Activated CD8-positive, alpha-beta memory T cell treated with anti-CD3 and anti-CD28 coated beads for 4 hours (primary cell): Measurements from ENCODE around the gene PLAC9.

Experiments used
- DNase-seq, 2 donors: peaks; one replicate each; pipeline ENCODE4 v3.0.0-alpha.2; 2020; ENCODE audit warnings: low read depth in 2 of 2

Gene PLAC9

GRCh38 chr10:80184291-80184690, 51.8 kb downstream of the PLAC9 start:
- DNase-seq: no peak

DNA sequence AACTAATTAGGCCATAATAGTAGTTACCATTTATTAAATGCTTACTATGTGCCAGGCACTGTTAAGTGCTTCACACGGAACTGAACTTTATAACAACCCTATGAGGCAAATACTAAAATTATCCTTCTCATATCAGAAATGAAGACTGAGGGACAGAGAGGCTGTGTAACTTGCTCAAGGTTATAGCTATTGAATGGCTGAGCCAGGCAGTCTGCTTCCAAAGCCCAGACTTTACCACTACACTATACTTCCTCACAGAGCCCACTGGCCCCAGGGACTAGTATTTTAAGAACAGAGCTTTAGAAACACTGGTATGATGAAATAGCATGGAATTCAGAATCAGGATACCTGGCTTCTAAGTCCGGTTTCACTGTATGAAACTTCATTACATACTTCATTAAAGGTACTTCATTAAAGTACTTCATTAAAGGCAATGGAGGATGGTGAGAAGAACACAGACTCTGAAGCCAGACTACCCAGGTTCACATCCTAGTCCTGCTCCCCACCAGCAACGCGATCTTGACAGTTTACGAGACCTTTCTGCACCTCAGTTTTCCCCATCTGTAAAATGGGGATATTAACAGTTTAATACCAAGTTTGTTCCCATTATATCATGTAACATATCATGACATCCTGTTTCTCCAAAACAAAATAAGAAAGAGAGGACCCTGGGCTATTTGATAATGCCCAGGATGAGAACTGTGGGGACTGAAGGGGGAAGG, 53.2 kb downstream of the PLAC9 start:
- DNase-seq: no peak

- no peak for DNase-seq
Observed at GRCh38 chr10:80186364-80187012, 54.0 kb downstream of the PLAC9 start.

DNA sequence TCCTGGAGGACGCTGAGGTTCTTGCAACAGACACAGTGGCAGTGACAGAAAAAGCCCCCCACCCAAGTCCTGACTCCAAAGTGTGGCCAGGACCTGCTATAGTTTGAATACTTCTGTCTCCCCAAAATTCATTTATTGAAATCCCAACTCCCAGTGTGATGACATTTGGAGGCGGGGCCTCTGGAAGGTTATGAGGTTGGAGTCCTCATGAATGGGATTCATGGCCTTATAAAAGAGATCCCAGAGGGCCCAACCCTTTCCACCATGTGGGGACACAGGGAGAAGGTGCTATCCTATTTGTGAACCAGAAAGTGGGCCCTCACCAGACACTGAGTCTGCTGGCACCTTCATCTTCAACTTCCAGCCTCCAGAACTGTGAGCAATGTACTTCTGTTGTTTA, 54.5 kb downstream of the PLAC9 start:
- no peak for DNase-seq

DNA sequence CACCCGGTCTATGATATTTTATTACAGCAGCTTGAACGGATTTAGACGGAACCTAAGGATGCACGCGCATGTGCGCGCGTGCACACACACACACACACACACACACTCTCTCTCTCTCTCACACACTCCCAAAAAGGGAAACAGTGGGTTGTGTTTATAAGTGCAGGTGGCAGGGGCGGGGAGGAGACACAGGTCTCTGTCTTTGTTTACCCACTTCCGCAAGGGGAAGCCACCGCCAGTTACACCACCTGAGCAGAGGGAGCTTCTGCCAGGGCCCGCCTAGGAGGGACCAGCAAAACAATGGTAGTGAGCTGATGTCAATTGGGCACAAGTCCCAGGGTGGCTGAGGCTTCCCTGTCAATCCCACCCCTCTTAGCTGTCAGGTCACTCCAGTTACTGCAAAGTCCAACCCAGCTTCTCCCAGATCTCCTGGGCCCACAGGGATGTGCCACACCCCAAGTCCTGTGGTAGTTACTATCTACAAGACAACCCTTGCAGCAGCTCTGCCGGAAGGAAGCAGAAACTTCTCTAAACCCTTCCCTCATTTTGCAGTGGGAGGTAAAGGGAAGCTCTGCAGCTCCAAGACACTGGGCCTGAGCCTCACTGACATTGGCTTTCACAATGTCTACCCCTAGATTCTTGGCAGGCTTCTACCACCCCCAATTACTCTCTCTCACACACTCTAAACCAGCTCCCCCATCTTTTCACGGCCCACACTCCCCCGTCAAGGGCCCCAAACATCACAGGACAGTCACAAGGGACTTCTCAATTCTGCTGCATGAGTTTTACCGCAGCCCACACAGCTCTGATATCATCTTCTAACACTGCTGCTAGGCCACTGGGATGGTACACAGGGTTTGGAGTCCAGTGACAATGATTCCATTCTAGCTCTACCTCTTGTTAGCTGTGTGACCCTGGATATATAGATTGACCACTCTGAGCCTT, 55.2 kb downstream of the PLAC9 start:
- DNase-seq: peak; percentile 31 to 49

DNA sequence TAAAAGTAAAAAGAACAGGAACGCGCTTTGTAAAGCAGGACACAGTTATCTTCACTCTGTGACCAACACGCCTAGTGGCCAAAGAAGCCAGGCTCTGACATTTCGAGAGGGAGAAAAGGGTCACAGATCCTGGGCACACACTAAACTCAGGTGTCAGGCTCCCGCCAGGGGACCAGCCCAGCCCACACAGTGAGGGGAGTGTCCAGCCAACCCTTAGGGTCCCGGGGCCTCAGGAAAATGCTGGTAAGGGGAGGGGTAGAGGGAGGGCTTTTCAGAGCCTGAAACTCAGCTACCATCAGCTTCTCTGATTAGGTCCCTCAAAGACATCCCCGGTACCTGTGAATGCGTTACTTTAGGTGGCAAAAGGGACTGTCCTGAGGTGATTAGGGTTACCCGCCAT, 56.2 kb downstream of the PLAC9 start:
- DNase-seq: no peak

- DNase-seq: no peak
Observed at GRCh38 chr10:80191589-80192270, 59.2 kb downstream of the PLAC9 start.

DNA sequence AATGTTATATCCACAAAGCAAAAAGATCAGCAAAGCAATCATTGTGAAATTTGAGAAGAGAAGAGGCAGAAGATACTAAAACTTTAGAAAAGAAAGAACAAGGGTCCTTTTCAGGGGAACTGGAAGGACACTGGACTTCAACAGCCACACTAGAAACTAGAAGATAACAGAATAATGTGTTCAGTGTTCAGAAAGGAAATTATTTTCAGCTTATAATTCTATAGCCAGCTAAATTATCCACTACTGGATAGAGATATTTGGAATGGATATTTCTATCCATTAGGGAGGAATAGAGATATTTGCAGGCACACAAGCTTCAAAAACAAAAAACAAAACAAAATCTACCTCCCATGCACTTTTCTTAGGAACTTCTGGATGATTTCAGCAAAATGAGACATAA, 60.0 kb downstream of the PLAC9 start:
- DNase-seq: no peak

DNA sequence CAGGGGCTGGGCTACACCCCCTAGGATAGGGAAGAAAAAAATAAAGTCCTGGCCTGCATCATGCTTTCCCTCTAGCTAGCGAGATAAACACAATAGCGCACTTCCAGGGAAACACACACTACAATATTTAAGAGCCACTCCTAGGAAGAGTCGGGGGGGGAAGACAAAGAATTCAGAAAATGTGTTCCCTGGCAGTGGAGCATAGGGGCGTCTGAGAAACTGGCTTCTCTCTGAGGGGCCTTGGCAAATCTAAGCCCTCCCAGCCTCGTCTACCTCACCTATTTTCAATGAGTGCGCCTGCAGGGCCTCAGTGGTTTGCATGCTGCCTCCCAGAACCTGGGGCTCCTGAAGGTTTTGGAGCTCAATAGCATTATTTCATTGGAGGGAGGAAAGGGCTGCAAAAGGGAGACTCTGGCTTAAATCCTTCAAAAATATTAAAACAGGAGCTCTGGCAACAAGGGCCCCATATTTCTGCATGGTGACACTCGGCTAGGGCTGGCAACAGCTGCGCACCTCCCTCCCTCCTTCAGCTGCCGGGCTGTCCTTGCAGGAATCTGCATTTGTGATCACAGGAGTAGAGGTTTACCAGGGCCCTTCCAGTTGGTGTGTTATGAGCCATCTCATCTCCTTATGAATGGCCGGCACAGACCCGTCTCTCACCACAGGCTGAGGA, 62.0 kb downstream of the PLAC9 start:
- no peak for DNase-seq
